DND-41 (cell line): ENCODE data around the gene TSPAN9.

ENCODE experiments used
- ATAC-seq: fragments of 200-7000 bp; cut with Tn5 transposase; 3 replicates; pipeline ENCODE4 v1.9.1; 2021; ENCODE audit warnings: low read depth; ENCODE audit not compliant: insufficient read depth
- DNase-seq: peaks from one replicate; pipeline ENCODE4 v3.0.0-alpha.2; 2020
- H2AFZ ChIP-seq: 2 replicates; pipeline ENCODE4 v1.6.0; 2012; ENCODE audit warnings: low read depth, low read length
- H3K27ac ChIP-seq: 2 replicates; pipeline ENCODE4 v1.5.1; 2012; ENCODE audit warnings: low read length, inconsistent platforms
- H3K27me3 ChIP-seq: fragments of 200-600 bp; sonication (generic); 2 replicates; pipeline ENCODE4 v1.6.0; 2012; ENCODE audit warnings: low read length, mild to moderate bottlenecking, inconsistent platforms; ENCODE audit not compliant: insufficient read depth, poor library complexity
- H3K36me3 ChIP-seq: 2 replicates; pipeline ENCODE4 v1.5.1; 2012; ENCODE audit warnings: low read length, inconsistent platforms; ENCODE audit not compliant: insufficient read depth
- H3K4me1 ChIP-seq: 2 replicates; pipeline ENCODE4 v1.5.1; 2012; ENCODE audit warnings: mild to moderate bottlenecking, low read length; ENCODE audit not compliant: insufficient read depth
- H3K4me2 ChIP-seq: 2 replicates; pipeline ENCODE4 v1.6.0; 2012; ENCODE audit warnings: mild to moderate bottlenecking, moderate library complexity, low read length, inconsistent platforms; ENCODE audit not compliant: insufficient read depth
- H3K4me3 ChIP-seq, 2 experiments: fragments of 200-600 bp in 1 of 2; shearing (Covaris generic) in 1 of 2; 2 replicates each; pipeline ENCODE4 v1.5.1; 2012 to 2016; ENCODE audit warnings: inconsistent platforms in 2 of 2, low read length in 2 of 2, mild to moderate bottlenecking in 2 of 2, low read depth in 1 of 2, moderate library complexity in 1 of 2
- H3K79me2 ChIP-seq: 2 replicates; pipeline ENCODE4 v1.6.0; 2012; ENCODE audit warnings: low read length, inconsistent platforms; ENCODE audit not compliant: insufficient read depth
- H3K9ac ChIP-seq: 2 replicates; pipeline ENCODE4 v1.6.0; 2012; ENCODE audit warnings: low read depth, mild to moderate bottlenecking, inconsistent platforms, low read length, moderate library complexity
- H3K9me3 ChIP-seq: 2 replicates; pipeline ENCODE4 v1.5.1; 2012; ENCODE audit warnings: low read length, moderate library complexity, mild to moderate bottlenecking, inconsistent platforms; ENCODE audit not compliant: insufficient read depth, severe bottlenecking
- H4K20me1 ChIP-seq: 2 replicates; pipeline ENCODE4 v1.6.0; 2012; ENCODE audit warnings: low read length; ENCODE audit not compliant: insufficient read depth
- EZH2 ChIP-seq: IDR thresholded peaks from 3 replicates; pipeline ENCODE4 v1.6.1; 2012; ENCODE audit warnings: borderline replicate concordance, low read depth, mild to moderate bottlenecking, moderate library complexity, low read length, inconsistent platforms; ENCODE audit not compliant: severe bottlenecking
- TF ChIP-seq, protein P1 (sequence below): IDR thresholded peaks from 2 replicates; pipeline ENCODE4 v1.5.1; 2012; ENCODE audit warnings: borderline replicate concordance, low read length, moderate library complexity, mild to moderate bottlenecking; ENCODE audit not compliant: poor library complexity, severe bottlenecking; ENCODE audit errors: extremely low read depth

Gene TSPAN9

GRCh38 chr12:3277306-3277943 lies 200.2 kb downstream of the TSPAN9 start:
- no peak for TF ChIP-seq EZH2
- TF ChIP-seq, protein P1, sequence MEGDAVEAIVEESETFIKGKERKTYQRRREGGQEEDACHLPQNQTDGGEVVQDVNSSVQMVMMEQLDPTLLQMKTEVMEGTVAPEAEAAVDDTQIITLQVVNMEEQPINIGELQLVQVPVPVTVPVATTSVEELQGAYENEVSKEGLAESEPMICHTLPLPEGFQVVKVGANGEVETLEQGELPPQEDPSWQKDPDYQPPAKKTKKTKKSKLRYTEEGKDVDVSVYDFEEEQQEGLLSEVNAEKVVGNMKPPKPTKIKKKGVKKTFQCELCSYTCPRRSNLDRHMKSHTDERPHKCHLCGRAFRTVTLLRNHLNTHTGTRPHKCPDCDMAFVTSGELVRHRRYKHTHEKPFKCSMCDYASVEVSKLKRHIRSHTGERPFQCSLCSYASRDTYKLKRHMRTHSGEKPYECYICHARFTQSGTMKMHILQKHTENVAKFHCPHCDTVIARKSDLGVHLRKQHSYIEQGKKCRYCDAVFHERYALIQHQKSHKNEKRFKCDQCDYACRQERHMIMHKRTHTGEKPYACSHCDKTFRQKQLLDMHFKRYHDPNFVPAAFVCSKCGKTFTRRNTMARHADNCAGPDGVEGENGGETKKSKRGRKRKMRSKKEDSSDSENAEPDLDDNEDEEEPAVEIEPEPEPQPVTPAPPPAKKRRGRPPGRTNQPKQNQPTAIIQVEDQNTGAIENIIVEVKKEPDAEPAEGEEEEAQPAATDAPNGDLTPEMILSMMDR, result no peak
- no peaks in the 10 kb centered on the region for H3K27me3 ChIP-seq
- H3K36me3 ChIP-seq, result no peaks in the 10 kb centered on the region
- no peaks in the 10 kb centered on the region for H3K79me2 ChIP-seq
- no peaks in the 10 kb centered on the region for H3K4me1 ChIP-seq
- H3K4me3 ChIP-seq, result no peak overlapping the region
- ATAC-seq (no peak), DNase-seq (no peak)
- no peak overlapping the region for H3K27ac ChIP-seq
- no peak overlapping the region for H2AFZ ChIP-seq
- peaks cover 12% of the 10 kb centered on the region; the same call in 1 of the 2 replicates for H4K20me1 ChIP-seq
- H3K9me3 ChIP-seq, result no peaks in the 10 kb centered on the region
- no peak overlapping the region for H3K4me2 ChIP-seq
- H3K9ac ChIP-seq, result no peak overlapping the region

GRCh38 chr12:3278681-3279414 lies 201.7 kb downstream of the TSPAN9 start:
- Histone ChIP-seq H3K79me2 (no peaks in the 10 kb centered on the region), H3K9ac (no peak overlapping the region), H3K4me2 (no peak overlapping the region), H4K20me1 (peaks cover 12% of the 10 kb centered on the region; the same call in 1 of the 2 replicates), H3K27me3 (no peaks in the 10 kb centered on the region), H3K4me1 (no peaks in the 10 kb centered on the region), H3K36me3 (no peaks in the 10 kb centered on the region), H2AFZ (no peak overlapping the region), H3K4me3 (no peak overlapping the region), H3K27ac (no peak overlapping the region), H3K9me3 (no peaks in the 10 kb centered on the region)
- DNase-seq (no peak), ATAC-seq (no peak)
- TF ChIP-seq, protein P1, result no peak
- no peak for TF ChIP-seq EZH2

GRCh38 chr12:3279415-3279780 lies 202.2 kb downstream of the TSPAN9 start:
- no peaks in the 10 kb centered on the region for H3K4me1 ChIP-seq
- no peaks in the 10 kb centered on the region for H3K79me2 ChIP-seq
- TF ChIP-seq EZH2, result no peak
- TF ChIP-seq, protein P1, result no peak
- no peaks in the 10 kb centered on the region for H3K36me3 ChIP-seq
- no peak for DNase-seq
- H3K9ac ChIP-seq, result no peak overlapping the region
- H3K27me3 ChIP-seq, result no peaks in the 10 kb centered on the region
- peaks cover 10% of the 10 kb centered on the region; the same call in 1 of the 2 replicates for H4K20me1 ChIP-seq
- ATAC-seq, result no peak
- no peak overlapping the region for H3K27ac ChIP-seq
- no peak overlapping the region for H3K4me2 ChIP-seq
- no peaks in the 10 kb centered on the region for H3K9me3 ChIP-seq
- no peak overlapping the region for H2AFZ ChIP-seq
- H3K4me3 ChIP-seq, result no peak overlapping the region
